HG03571 (cell line): ENCODE measurements around the gene DMAC2L.
A peak's percentile ranks its signal among the peaks of the same experiment; 100 is the strongest.
"Not testable (repeated sequence)": the region's sequence is repeated elsewhere in the genome, so short reads cannot be mapped to it uniquely, and the experiment has no call there.

Source experiments
- ATAC-seq: cut with Tn5 transposase; IDR thresholded peaks from one replicate; pipeline ENCODE4 v1.9.1; 2021; ENCODE audit not compliant: unreplicated experiment

DMAC2L gene

DNA sequence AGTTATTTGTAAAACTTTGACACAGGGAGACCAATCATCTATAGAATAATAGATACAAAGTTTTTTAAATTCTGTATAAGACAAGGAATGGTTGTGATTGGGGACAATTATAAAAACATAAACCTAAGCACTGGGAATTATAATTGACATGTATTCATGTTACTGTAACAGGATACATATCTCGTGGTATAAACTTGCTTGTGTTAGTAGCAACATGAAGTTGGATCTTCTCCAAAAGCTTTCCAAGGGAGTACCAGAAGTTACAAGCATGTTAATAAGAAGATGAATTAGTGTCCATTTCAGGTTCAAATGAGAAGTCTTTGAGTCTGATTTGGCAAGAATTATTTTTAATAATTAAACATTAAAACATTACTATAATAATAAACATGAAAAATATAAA lies 42.4 kb downstream of the DMAC2L start:
- ATAC-seq, result no peak

DNA sequence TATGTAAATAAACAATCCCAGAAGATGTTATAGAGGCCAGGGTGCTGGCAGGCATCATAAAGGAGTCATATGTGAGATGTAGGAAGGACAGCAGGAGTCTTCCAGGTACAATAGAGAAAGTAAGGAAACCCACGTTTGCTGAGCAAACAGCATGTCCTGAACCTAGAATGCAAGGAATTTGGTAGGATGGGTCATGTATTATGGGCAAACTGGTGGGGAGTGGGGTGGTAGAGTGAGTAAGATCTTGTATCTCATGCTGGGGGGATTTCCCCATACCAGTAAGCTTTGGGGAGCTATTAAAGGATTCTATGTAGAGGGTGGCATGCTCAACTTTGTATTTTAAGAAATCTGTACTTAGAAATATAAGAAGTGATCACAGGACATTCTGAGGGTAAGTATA lies 43.6 kb downstream of the DMAC2L start:
- ATAC-seq, result no peak

DNA sequence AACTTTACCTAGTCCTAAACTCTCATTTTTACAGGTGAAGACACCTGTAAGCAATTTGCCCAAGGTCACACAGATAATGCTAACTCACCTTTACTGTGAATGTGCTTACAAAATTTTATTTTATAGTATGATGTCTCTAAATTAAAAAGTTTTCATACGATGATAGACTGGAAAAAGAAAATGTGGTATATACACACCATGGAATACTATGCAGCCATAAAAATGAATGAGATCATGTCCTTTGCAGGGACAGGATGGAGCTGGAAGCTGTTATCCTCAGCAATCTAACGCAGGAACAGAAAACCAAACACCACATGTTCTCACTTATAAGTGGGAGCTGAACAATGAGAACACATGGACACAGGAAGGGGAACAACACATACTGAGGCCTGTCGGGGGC lies 44.2 kb downstream of the DMAC2L start:
- not testable (repeated sequence) for ATAC-seq

DNA sequence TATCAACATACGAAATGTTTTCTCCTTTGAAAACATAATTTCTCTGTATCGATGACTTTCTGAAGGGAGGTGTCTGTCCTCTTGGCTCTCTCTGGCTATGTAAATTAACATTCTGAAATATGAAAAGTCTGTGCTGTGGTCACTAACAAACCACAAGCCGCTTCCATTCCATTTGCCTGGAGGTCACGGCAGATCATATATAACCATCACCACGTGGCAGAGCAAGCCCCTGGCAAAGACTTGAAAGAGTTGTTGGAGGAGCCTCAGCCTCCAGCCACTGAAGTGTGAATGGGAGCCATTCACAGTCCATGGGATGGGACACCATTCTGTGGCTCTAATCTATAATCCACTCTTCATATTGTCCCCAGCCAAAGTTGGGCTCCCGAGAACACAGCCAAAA lies 45.0 kb downstream of the DMAC2L start:
- ATAC-seq, result no peak

DNA sequence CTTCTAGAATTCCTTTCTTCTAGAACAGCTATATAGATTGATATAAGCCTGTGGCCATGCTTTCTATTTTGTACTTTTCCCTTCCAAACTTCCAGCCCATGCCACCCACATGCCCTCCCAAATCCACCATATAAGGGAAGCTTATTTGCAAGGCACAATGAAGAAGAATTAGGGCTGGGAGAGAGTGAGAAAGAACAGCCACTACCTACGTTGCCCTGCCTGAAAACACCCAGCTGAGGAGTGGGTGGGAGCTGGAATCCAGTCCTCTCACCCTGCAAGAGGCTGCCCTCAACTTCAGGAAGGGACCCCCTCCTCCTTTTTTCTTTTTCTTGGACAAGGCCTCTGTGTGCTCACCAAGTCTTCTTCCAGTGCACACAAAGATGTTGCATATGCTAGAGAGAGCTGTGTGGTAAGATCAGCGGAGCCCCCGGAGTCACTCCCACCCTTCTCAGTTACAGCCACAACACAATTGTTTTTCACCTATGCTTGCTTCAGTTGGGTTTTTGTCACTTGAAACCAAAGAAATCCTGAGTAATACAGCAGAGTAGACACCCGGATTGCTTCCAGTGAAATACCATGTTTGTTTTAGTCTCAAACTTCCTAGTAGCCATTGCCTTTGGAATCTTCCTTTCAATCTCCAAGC lies 45.8 kb downstream of the DMAC2L start:
- no peak for ATAC-seq

DNA sequence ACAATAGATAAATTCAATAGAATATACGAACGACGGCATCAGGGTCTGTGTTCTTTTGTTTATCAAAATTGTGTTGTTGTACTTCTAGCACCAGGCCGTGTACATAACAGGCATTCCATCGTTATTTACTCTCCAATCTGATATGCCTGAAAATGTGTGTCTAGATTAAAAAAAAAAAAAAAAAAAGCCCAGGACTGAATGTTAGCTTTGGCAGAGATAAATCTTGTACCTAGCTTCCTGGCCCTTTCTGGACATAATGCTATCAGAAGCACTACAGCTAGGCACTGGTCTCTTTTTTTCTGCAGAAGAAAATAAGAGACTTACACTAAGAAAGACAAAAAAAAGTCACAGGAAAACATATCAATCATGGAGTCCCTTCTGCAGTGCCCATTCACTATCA lies 47.5 kb downstream of the DMAC2L start:
- ATAC-seq, result no peak

DNA sequence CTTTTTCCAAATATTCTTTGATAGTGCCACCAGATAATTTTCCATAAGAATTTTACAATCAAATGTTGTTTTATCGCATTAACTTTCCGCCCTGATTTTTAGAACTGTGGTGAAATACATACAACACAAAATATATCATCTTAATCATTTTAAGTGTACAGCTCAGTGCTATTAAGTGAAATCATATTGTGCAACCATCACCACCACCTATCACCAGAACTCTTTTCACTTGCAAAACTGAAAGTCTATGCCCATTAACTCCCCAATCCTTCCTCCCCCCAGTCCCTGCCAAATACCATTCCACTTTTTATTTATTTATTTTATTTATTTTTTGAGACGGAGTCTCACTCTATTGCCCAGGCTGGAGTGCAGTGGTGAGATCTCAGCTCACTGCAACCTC lies 48.0 kb downstream of the DMAC2L start:
- no peak for ATAC-seq

DNA sequence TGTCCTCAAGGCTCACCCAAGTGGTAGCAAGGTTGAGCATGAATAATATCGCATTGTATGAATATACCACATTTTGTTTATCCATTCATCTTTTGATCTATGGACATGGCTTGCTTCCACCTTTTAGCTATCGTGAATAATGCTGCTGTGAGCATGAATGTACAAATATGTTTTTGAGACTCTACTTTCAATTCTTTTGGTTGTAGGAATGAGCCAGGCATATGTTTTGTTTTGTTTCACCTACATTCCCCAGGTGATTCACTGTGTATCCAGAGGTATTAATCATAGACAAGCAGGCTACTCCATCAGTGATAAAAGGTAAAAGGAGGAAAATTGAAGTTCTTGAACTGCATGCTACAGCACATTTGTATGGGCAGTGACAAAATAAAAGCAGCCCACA lies 48.7 kb downstream of the DMAC2L start:
- no peak for ATAC-seq

DNA sequence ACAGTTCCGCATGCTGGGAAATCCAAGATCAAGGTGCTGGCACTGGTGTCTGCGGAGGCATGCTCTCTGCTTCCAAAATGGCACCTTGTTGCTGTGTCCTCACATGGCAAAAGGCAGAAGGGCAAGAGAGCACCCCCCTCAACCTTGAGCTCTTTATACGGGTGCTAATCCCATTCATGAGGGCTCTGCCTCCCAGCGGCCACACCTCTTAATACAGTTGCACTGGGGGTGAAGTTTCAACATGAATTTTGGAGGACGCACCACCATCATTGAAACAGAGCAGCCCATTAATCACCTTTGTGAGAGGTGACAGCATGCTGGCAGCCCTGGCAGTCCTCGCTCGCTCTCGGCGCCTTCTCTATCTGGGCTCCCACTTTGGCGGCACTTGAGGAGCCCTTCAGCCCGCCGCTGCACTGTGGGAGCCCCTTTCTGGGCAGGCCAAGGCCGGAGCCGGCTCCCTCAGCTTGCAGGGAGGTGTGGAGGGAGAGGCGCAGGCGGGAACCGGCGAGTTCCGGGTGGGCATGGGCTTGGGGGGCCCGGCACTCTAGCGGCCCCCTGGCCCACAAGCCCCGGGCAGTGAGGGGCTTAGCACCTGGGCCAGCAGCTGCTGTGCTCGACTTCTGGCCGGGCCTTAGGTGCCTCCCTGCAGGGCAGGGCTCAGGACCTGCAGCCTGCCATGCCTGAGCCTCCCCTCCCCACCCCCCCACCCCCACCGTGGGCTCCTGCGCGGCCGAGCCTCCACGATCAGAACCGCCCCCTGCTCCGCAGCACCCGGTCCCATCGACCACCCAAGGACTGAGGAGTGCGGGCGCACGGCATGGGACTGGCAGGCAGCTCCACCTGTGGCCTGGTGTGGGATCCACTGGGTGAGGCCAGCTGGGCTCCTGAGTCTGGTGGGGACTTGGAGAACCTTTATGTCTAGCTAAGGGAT lies 49.6 kb downstream of the DMAC2L start:
- not testable (repeated sequence) for ATAC-seq

DNA sequence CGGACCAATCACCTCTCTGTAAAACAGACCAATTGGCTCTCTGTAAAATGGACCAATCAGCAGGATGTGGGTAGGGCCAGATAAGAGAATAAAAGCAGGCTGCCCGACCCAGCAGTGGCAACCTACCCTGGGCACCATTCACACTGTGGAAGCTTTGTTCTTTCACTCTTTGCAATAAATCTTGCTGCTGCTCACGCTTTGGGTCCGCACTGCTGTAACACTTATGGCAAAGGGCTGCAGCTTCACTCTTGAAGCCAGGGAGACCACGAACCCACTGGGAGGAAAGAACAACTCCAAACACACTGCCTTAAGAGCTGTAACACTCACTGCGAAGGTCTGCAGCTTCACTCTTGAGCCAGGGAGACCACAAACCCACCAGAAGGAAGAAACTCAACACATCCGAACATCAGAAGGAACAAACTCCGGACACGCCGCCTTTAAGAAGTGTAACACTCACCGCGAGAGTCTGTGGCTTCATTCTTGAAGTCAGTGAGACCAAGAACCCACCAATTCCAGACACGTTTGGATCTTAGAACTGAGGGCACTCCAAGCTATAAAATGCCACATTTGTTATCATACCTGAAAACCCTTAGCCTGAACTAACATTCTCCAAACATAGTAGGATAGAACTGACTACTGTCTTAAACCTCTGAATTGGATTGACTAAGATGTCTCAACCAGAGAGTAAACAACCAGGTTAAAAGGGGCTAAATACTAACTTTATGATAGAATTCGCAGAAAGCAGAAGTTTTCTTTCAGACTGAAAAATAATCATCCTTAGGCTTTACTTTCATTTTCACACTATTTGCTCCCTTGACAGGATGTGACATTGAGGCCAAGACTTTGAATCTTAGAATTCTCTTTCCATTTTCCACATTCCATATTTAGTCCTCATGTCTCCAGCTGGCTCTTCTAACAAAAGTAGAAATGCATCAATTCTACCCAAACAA lies 50.9 kb downstream of the DMAC2L start:
- peak; percentile 27 for ATAC-seq

DNA sequence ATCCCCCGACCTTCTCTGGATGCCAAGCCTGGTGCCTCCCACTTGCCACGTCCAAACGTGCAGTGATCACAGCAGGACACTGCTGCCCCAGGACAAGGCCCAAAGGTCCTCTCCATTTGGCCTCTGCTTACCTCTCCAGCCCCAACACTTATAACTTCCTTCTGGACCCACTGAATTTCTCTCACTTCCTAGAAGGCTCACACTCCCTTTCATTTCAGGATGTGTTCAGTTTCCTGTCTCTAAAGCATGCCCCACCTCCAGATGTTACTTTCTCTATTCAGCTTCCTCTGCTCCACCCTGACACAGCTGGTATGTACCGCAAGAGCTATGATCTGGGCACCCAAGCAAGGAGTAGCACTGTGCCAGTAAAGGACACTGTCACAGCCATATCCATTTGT lies 51.6 kb downstream of the DMAC2L start:
- peak; percentile 93 for ATAC-seq

DNA sequence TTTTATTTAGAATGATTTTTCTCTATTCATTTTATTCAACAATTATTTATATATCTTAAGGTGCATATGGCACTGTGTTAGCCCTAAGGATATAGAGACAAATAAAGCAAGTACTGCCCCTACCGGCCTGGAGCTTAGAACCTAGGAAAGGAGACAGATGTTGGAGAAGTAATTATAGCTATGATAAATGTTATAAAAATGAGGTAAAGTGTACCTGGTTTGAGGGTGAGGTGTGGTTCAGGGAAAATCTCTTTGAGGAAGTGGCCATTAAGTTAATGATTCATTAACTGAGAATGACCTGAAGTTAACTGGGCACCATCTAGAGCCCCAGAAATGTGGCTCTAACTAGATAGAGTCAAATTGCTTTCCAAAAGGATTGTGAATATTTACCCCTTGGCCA lies 52.7 kb downstream of the DMAC2L start:
- no peak for ATAC-seq

DNA sequence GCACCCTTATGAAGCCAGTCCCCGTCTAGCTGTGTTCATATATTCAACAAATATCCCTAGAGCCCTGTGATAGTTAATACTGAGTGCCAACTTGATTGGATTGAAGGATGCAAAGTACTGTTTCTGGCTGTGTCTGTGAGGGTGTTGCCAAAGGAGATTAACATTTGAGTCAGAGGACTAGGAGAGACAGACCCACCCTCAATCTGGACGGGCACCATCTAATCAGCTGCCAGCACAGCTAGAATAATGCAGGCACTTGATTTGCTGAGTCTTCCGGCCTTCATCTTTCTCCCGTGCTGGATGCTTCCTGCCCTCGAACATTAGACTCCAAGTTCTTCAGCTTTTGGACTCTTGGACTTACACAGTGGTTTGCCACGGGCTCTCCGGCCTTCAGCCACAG lies 53.4 kb downstream of the DMAC2L start:
- not testable (repeated sequence) for ATAC-seq

DNA sequence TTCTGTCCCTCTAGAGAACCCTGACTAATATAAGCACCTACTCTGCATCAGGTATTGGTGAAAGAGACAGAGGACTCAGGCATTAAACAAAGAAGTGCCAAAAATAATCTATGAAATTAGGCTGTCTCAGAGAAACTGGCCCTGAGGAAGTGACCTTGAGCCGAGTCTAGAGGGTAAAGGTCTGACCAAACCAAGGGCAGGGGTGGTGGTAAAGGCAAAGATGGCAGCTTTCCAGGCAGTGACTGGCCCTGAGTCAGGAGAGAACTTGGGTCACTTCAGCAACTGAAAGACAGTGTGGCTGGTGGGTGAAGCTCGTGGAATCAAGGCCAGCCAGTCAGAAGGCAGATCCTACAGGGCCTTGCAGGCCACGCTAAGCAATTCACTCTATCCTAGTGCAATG lies 54.0 kb downstream of the DMAC2L start:
- ATAC-seq, result no peak

DNA sequence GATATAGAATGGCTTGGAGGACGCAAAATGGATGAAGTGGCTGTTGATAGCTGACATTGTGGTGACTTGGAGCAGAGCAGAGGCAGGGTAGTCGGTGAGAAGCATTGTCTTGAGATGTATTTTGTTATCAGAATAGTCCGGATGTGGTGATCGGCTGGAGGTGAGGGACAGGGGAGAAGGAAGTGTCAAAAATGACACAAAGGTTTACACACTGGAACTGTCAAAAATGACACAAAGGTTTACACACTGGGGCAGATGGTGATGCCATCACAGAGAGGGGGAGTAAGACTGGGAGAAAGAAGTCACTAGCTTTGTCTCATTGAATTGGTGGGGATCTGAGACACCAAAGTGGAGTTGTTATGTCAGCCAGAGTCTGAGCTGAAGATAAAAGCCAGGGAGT lies 54.5 kb downstream of the DMAC2L start:
- ATAC-seq, result no peak

DNA sequence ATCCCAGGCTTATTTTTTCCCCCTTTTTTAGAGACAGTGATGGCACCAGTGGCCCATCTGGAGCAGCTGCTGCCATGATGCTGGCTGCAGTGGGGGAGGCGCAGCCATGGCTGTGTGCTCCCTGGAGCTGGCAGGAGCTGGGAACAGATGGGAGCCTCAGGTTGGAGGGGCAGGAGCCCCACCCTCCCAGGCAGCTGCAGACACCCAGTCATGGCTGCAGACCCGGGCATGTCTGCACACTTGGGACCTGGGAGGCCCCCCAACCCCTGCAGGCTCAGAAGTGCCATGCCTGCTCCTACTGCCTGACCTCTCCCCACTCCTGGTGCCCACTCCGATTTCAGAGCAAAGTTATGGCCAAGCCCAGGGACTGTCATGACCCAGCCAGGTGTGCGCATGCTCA lies 59.4 kb downstream of the DMAC2L start:
- no peak for ATAC-seq

DNA sequence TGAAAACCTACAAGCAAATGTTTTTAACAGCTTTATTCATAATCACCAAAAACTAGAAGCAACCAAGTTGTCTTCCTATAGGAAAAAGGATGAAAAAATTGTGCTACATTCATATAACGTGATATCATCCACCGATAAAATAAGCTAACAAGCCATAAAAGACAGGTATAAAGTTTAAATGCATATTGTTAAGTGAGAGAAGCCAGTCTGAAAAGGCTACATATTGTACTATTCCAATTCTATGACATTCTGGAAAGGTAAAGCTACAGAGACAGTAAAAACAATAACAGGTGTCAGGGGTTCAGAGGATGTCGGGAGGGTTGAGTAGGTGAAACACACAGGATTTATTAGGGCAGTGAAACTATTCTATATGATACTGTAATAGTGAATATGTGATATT lies 61.8 kb downstream of the DMAC2L start:
- no peak for ATAC-seq

DNA sequence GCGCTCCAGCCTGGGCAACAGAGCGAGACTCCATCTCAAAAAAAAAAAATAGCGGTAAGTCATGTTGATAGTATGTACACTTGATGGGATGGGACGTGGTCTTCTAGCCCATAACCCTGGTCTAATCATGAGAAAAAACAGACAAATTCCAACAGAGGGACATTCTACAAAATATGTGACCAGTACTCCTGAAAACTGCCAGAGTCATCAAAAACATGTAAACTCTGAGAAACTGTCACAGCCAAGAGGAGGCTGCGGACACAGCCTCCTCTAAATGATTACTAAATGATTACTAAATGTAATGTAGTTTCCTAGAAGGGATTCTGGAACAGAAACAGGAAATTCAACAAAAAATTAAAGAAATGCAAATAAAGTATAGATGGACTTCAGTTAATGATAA lies 63.6 kb downstream of the DMAC2L start:
- ATAC-seq, result no peak
